KOPT-K1 (cell line): ENCODE data around the gene CDH23.
A peak's percentile ranks its signal among the peaks of the same experiment; 100 is the strongest.

ENCODE experiments used
- H3K27ac ChIP-seq: fragments of 200-600 bp; sonication (generic); 2 replicates; pipeline ENCODE4 v1.5.1; 2016; ENCODE audit warnings: antibody characterized with exemption, mild to moderate bottlenecking, low read depth, low read length; ENCODE audit not compliant: poor library complexity, severe bottlenecking
- H3K36me3 ChIP-seq: fragments of 200-600 bp; sonication (generic); 2 replicates; pipeline ENCODE4 v1.5.1; 2017; ENCODE audit warnings: antibody characterized with exemption, mild to moderate bottlenecking, low read length, moderate library complexity; ENCODE audit not compliant: insufficient read depth
- H3K9me3 ChIP-seq: fragments of 200-600 bp; sonication (generic); 2 replicates; pipeline ENCODE4 v1.5.1; 2017; ENCODE audit warnings: antibody characterized with exemption, low read length, mild to moderate bottlenecking; ENCODE audit not compliant: insufficient read depth, poor library complexity, severe bottlenecking

Gene CDH23

DNA sequence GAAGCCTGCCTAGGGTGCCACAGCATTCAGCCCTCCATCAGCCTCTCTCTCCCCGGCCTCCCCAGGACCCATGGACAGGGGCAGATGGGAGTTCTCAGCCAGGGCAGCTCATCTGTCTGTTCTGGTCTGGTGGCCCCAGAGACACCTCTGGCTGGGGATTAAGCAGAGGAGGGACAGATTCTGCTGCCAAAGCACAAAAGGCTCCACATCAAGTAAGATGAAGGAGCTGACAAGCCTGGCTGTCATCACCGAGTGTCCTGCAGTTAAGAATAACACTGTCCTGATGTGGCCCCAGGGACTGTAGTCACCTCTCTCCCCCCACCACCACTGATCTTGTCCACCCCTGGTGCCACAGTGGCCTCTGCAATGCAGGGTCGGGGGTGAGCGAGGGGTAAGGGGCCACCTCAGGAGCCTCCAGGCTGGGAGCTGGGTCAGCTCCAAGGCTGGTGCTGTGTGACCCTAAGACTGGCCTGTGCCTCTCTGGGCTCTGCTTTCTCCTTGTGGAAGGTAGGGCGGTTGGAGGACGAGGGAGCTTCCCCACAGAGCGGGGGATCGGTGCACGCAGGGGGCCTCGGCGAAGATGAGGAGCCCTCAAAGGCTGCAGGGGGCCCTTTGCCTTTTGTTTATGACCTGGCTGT is 304.1 kb downstream of the CDH23 start:
- Histone ChIP-seq H3K9me3 (no peaks in the 10 kb centered on the region), H3K36me3 (no peaks in the 10 kb centered on the region), H3K27ac (no peak overlapping the region)

DNA sequence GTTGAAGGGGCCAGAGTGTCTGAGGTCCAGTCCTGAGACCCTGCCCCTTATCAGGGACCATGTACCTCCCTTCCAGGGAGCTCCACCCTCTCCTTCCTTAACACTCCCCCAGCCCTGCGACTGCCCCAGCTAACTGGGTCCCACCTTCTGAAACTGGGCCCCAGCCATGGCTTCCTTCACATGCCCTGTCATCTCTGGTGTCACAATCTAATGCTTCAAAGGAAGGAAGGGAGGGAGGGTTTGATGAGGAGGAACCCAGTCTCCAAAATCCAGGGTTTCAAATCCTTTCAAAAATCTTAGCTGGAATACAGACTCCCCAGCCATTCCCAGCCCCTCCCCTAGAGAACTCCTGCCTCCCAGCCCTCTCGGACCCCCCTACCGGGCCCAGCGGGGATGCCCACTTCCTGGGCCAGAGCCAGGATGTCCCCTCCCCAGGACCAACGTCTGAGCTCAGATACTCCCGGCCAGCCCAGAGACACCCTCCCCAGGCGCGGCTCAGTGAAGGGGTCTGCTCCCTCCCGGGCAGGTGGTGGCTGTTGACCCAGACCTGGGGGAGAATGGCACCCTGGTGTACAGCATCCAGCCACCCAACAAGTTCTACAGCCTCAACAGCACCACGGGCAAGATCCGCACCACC is 304.9 kb downstream of the CDH23 start:
- Histone ChIP-seq H3K36me3 (no peaks in the 10 kb centered on the region), H3K9me3 (no peaks in the 10 kb centered on the region), H3K27ac (no peak overlapping the region)

DNA sequence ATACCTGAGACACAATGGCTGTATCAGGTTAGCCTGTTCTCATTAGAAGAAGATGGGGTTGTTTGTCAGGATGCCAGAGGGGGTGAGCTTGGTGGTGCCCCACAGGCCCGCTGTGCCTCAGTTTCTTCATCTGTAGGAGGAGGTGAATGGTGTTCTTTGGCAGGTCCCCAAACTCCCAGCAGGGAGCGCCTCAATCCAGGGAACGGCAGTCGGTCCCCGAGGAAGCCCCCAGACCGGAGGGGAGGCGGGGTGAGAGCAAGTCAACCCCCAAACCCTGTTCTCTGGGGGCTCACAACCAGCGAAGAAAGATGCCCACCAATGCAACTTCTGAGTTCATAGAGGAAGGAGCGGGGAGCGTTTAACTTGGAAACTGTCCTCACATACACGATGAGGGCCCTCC is 306.9 kb downstream of the CDH23 start:
- Histone ChIP-seq H3K27ac (no peak overlapping the region), H3K36me3 (no peaks in the 10 kb centered on the region), H3K9me3 (no peaks in the 10 kb centered on the region)

DNA sequence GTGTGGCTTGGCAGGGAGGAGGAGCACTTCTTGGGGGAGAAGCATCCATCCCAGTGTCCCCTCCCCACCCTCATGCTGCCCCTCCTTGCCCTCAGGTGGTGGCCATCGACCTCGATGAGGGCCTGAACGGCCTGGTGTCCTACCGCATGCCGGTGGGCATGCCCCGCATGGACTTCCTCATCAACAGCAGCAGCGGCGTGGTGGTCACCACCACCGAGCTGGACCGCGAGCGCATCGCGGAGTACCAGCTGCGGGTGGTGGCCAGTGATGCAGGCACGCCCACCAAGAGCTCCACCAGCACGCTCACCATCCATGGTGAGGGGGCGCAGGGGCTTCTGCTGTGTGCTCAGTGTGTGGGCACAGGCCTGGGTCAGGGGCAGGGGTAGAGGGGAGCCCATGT is 308.1 kb downstream of the CDH23 start:
- Histone ChIP-seq H3K36me3 (no peaks in the 10 kb centered on the region), H3K9me3 (no peaks in the 10 kb centered on the region), H3K27ac (no peak overlapping the region)

DNA sequence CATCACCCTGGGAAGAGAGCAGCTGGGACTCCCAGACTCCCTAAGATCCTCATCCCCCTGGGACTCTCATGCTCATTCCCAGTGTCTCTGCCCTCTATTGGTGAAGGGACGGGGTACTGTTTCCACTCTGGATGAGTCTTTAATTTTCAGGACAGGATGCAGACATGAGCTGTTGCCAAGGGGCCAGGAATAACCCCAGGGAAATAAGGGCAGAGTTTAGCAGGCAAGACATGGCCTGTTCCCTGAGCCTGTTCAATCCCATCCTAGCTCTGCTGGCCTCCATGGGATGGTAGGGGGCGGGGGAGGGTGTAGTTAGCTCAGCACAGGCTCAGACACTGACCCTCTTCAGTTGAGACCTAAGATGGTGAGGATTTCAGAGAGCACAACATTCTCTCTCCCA is 308.9 kb downstream of the CDH23 start:
- Histone ChIP-seq H3K27ac (no peak overlapping the region), H3K36me3 (no peaks in the 10 kb centered on the region), H3K9me3 (no peaks in the 10 kb centered on the region)

DNA sequence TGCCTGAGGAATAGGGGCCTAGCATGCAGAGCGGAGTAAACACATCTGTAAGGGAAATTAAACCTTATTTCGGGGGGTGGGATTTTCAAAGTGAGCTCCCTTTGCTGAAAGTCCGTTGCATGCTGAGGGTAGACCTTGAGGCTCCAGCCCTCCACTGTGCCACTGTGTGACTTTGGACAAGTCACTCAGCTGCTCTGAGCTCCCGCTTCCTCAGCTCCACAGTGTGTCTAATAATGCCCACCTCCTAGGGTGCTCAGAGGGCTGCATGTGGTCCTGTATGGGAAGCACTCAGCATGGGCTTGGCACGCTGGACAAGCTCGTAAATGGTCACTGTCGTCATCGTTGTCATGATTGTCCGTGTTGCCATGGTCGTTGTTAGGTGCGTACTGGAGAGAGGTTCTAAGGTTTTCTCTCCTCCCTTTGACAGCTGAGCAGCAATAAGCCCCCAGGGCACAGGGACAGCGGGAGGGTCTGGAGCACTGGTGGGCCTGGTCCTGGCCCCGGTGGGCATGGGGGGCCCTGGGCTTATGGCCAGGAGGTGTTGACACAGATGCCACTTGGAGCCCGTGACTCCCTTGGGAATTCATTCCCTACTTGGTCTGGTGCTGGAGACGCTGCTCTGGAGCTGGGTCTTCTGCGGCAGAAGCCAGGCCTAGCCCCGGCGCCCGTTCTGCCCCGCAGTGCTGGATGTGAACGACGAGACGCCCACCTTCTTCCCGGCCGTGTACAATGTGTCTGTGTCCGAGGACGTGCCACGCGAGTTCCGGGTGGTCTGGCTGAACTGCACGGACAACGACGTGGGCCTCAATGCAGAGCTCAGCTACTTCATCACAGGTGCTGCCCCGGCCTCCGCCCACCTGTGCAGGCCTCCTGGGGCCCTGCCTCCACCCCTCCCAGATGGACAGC is 309.7 kb downstream of the CDH23 start:
- H3K36me3 ChIP-seq = no peaks in the 10 kb centered on the region
- no peak overlapping the region for H3K27ac ChIP-seq
- H3K9me3 ChIP-seq = no peaks in the 10 kb centered on the region

DNA sequence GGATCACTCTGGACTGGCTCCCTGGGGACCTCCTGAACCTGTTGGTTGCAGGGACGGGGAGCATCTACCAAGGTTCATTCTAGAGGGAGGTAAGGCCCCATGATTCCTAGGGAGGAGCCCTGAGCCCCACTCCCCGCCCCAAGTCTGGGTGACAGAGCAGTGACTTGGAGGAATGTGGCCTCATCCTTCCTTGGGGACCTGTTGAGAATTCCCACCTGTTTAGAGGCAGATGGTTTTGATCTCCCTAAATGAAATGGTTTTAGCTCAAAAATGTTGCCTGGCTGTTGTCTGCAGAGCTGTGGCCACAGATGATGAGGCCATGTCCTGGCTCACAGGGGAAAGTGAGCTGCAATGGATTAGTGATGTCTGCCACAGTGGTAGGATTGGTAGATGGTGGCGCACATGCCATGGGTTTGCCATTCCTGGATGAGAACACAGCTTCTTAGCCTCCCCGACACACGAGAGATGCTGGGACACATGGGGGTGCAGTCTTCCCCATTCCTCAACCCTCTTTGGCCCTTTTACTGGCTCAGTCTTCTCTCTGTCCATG is 310.6 kb downstream of the CDH23 start:
- no peak overlapping the region for H3K27ac ChIP-seq
- H3K36me3 ChIP-seq = no peaks in the 10 kb centered on the region
- no peaks in the 10 kb centered on the region for H3K9me3 ChIP-seq

DNA sequence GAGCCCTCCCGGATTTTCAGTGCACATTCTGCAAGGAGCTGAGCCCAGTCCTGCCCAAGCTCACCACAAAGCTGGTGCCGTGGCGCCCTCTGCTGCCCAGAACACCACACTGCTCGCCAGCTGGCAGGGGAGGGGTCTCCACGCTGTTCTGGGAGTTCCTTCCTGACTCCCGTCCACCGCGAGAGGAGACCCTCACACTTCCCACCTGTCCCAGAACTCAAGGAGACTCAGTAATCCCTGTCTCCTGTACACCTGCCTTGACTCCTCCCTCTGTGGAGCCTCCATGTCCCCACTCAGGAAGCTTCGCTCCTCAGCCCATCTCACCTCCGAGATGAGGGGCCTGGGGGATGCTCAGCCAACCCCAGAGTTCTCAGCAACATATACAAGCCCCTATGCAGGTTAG is 311.6 kb downstream of the CDH23 start:
- no peaks in the 10 kb centered on the region for H3K9me3 ChIP-seq
- no peaks in the 10 kb centered on the region for H3K36me3 ChIP-seq
- peak overlapping the region; percentile 9 for H3K27ac ChIP-seq

DNA sequence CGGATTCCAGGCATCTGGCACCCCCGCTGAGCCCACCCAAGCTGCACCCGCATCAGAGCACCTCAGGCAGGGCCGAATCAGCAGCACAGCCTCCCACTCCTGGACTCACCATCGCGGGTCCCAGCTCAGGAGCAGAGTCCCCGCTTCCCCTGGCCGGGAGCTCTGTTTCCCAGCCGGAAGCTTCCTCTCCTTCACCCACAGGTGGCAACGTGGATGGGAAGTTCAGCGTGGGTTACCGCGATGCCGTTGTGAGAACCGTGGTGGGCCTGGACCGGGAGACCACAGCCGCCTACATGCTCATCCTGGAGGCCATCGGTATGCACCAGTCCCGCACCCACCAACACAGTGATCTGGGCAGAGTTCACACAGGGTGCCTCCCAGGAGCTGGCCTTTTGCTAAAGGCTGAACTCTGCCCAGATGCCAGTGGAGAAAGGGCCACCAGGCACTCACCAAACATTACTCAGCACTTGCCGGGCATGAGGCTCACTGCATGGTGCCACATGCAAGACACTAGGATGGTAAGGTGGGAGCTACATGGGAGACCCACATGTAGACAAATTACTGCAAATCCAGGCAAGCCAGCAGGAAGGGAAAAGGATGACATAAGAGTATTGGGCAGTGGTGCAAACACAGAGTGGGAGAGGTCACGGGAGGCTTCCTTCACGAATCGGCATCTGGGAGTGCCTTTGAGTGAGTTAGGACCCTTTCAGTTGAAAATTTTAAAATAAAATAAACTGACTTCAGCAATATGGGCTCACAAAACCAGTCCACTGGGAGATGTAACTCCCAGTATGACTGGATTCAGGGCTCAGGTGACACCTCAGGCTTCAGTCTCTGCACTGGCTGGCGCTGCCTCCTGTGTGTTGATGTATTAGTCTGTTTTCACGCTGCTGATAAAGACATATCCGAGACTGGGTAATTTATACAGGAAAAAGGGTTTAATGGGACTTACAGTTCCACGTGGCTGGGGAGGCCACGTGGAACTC is 312.5 kb downstream of the CDH23 start:
- Histone ChIP-seq H3K9me3 (no peaks in the 10 kb centered on the region), H3K27ac (peak overlapping the region; percentile 9), H3K36me3 (no peaks in the 10 kb centered on the region)

DNA sequence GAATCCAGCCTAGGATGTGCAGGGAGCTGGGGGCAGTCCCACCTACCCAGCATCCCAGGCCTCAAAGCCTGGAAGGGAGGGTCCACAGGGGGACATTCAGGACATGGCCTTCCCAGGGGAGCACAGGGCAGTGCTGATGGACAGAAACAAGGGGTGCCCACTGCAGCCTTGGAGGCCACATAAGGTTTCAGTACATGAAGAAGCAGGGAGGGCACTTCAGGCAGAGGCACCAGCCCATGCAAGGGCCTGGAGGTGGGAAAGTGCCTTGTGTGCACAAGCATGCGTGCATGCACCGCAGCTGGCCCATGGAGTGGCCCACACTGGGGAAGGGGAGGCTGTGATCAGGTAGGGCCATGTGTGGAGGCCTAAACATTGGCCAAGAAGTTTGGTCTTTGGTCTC is 313.8 kb downstream of the CDH23 start:
- Histone ChIP-seq H3K9me3 (no peaks in the 10 kb centered on the region), H3K36me3 (peaks cover 7% of the 10 kb centered on the region; the same call in 1 of the 2 replicates), H3K27ac (no peak overlapping the region)

DNA sequence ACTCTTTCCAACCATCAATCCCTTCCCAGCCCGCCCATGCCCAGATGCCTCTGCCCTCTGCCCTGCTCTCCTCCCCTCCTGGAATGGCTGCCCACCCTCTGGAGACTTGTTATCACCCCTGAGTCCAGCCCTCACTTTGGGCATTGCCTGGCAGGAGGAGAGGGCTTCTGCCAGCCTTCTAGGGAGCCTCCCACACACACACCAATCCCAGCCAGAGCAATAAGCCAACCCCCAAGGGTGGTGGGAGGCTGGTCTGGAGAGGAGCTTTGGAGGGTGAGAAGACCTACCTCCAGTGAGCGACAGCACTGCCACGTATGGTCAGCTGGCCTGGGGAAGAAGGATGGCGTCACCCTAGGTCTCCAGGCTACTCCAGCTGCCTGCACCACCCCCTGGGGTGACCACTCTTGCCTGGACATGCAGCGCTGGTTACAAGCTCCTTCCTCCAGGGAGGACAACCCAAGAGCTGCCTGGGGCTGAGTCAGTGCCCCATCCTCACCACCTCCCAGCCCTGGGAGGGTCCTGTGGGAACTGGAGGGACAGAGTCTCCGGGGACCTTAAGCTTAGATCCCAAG is 314.4 kb downstream of the CDH23 start:
- H3K9me3 ChIP-seq = no peaks in the 10 kb centered on the region

DNA sequence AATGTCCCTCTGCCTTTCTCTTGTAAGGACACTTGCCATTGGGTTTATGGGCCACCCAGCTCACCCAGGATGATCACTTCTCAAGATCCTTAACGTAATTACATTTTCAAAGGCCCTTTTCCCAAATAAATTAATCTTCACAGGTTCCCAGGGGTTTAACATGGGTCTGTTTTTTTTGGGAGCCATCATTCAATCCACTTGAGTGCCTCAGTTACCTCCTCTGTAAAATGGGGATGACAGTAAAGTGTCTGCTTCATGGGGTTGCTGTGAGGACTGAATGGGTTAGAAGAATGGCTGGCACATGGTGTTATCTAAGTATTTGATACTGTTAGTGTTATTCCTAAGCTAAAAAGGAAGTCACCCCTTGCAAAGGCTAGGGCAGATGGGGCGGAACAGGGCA is 315.4 kb downstream of the CDH23 start:
- peaks cover 20% of the 10 kb centered on the region; the same call in 1 of the 2 replicates for H3K36me3 ChIP-seq

More for the DNA sequence above, 314.4 kb downstream of the CDH23 start:
- peak overlapping the region; percentile 99 for H3K27ac ChIP-seq
- H3K36me3 ChIP-seq = peaks cover 13% of the 10 kb centered on the region; the same call in 1 of the 2 replicates

DNA sequence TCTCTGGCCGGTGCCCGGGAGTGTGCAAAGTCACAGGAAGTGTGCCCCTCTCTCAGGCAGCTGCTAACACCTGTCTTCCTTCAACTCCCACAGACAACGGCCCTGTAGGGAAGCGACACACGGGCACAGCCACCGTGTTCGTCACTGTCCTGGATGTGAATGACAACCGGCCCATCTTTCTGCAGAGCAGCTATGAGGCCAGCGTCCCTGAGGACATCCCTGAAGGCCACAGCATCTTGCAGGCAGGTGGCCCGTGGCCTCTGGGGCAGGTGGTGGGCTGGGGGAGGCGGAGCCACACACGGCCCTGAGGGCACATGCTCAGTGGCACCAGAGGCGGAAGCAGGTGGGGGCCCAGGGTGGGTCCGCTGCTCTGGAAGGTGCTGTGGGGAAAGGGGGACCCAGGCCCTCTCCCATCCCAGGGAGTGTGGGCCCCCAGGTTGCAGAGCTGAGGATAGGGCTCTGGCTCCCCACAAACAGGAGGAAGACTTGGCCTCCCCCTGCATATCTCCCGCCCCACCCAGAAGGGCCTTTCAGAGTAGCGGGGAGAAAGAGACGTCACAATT is 315.9 kb downstream of the CDH23 start:
- Histone ChIP-seq H3K27ac (peak overlapping the region; percentile 99), H3K9me3 (no peaks in the 10 kb centered on the region), H3K36me3 (peaks cover 24% of the 10 kb centered on the region; the same call in 1 of the 2 replicates)

More for the DNA sequence above, 315.4 kb downstream of the CDH23 start:
- Histone ChIP-seq H3K27ac (peak overlapping the region; percentile 99), H3K9me3 (no peaks in the 10 kb centered on the region)
